Breast epithelium (tissue), 4 donors: ENCODE data around the gene IGSF9B. TPM values are rescaled to one million over a fixed set of nuclear protein-coding genes. Genes with fewer than 3 reads are reported as not detected.

ENCODE experiments used
- DNase-seq, 2 donors: peaks; one replicate each; pipeline ENCODE4 v3.0.0-alpha.2; 2019; ENCODE audit warnings: low spot score in 2 of 2
- H3K27ac ChIP-seq, 2 donors: fragments of 200-600 bp; sonication (generic) in 1 of 2; one replicate each; pipeline ENCODE4 v1.5.1; 2016 to 2019; ENCODE audit warnings: mild to moderate bottlenecking in 1 of 2
- H3K27me3 ChIP-seq, 2 donors: fragments of 200-600 bp; sonication (generic) in 1 of 2; one replicate each; pipeline versions ENCODE4 v1.5.1 to v1.6.0; 2017 to 2019; ENCODE audit warnings: control low read depth in 1 of 2, mild to moderate bottlenecking in 1 of 2
- H3K36me3 ChIP-seq: fragments of 200-600 bp; one replicate; pipeline ENCODE4 v1.5.1; 2019
- H3K4me1 ChIP-seq, 2 donors: fragments of 200-600 bp; sonication (generic); one replicate each; pipeline ENCODE4 v1.5.1; 2016 to 2019; ENCODE audit warnings: control low read depth in 1 of 2
- H3K4me3 ChIP-seq, 3 donors: fragments of 200-600 bp; sonication (generic); 1 replicate in 2 of 3; 2 replicates in 1 of 3; pipeline ENCODE4 v1.5.1; 2016 to 2019; ENCODE audit warnings: mild to moderate bottlenecking in 3 of 3, moderate library complexity in 2 of 3
- H3K9me3 ChIP-seq, 2 donors: fragments of 200-600 bp; sonication (generic) in 1 of 2; one replicate each; pipeline ENCODE4 v1.5.1; 2016 to 2019; ENCODE audit warnings: control low read depth in 1 of 2
- CTCF ChIP-seq, 3 donors: fragments of 450-650 bp; IDR thresholded peaks; one replicate each; pipeline ENCODE4 v1.5.1; 2016 to 2017; ENCODE audit warnings: antibody characterized with exemption in 3 of 3, mild to moderate bottlenecking in 3 of 3, moderate library complexity in 3 of 3
- POLR2A ChIP-seq: fragments of 450-650 bp; IDR thresholded peaks from one replicate; pipeline ENCODE4 v1.6.1; 2016; ENCODE audit warnings: antibody characterized with exemption, mild to moderate bottlenecking, moderate library complexity
- POLR2AphosphoS5 ChIP-seq, 3 donors: sonication (generic); formaldehyde crosslinking; IDR thresholded peaks; one replicate each; pipeline ENCODE4 v1.6.1; 2017; ENCODE audit warnings: antibody characterized with exemption in 3 of 3
- intact Hi-C: fragments of 100-400 bp; cut with DNase I; formaldehyde crosslinking; loops from one replicate; pipeline ENCODE4 v1.15.1; 2023; ENCODE audit warnings: low total_unique reads
- total RNA-seq, 3 donors: library from RNA; depleted of rRNA; stranded (reverse); fragments of >200 nt; gene quantifications; one replicate each; pipeline ENCODE4 v1.1.0, GENCODE V29; 2016

The IGSF9B gene
- total RNA-seq, 3 donors from 2014 or later = 0.64 to 4.5 (median 3.3) TPM

DNA sequence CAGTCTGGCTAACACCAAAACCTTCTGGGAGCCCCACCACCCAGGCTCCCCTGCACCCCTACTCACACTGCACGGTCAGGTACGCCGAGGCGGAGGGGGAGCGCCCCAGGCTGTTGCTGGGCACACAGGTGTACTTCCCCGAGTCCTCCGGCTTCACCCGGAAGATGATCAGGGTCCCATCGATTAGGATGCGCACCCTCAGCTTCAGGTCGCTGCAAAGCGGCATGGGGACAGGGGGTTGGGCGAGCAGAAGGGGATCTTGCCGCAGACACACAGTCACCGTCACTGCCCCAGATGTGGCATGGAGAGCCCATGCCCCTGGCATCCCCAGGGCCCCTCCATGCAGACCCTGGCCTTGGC, 21.2 kb downstream of the IGSF9B start:
- H3K4me1 ChIP-seq = no peaks in the 10 kb centered on the region
- intact Hi-C loops = no loop called here
- H3K36me3 ChIP-seq = no peaks in the 10 kb centered on the region
- no peak overlapping the region for H3K27ac ChIP-seq
- no peak for DNase-seq
- no peak overlapping the region for H3K4me3 ChIP-seq
- TF ChIP-seq POLR2AphosphoS5 (IDR thresholded peaks at IDR 0.05) (no peak), CTCF (IDR thresholded peaks at IDR 0.05) (no peak), POLR2A (no peak)
- no peaks in the 10 kb centered on the region for H3K27me3 ChIP-seq
- no peaks in the 10 kb centered on the region for H3K9me3 ChIP-seq

- TF ChIP-seq POLR2A = no peak
- TF ChIP-seq POLR2AphosphoS5 (IDR thresholded peaks at IDR 0.05) = no peak
- TF ChIP-seq CTCF (IDR thresholded peaks at IDR 0.05) = no peak
- no peaks in the 10 kb centered on the region for H3K9me3 ChIP-seq
- no peaks in the 10 kb centered on the region for H3K4me1 ChIP-seq
- no peaks in the 10 kb centered on the region for H3K36me3 ChIP-seq
- no peak for DNase-seq
- H3K27ac ChIP-seq = no peak overlapping the region
- no peaks in the 10 kb centered on the region for H3K27me3 ChIP-seq
- intact Hi-C loops = no loop called here
- no peak overlapping the region for H3K4me3 ChIP-seq
These were observed 21.9 kb downstream of the IGSF9B start for GRCh38 chr11:133934599-133935550.

DNA sequence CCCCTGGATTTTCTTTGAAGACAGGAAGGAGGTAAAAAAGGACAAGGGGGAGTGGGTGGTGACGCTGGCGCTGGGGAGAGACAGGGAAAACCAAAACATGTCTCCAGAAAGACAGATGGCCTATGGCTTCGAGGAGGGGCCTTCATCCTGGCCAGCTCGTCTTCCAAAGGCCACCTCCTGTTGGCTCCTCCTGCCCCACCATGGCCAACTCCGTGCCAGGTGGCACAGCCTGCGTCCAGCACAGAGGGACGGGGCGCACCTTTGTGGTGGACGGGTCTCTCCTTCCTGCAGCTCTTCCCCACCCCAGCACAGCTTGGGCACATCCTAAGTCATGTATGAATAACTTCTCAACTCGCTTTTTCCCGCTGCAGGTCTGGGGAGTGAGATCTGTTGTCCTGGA, 22.7 kb downstream of the IGSF9B start:
- H3K4me1 ChIP-seq = no peaks in the 10 kb centered on the region
- no peaks in the 10 kb centered on the region for H3K9me3 ChIP-seq
- H3K4me3 ChIP-seq = no peak overlapping the region
- H3K27ac ChIP-seq = no peak overlapping the region
- TF ChIP-seq POLR2AphosphoS5 (IDR thresholded peaks at IDR 0.05) (no peak), POLR2A (no peak), CTCF (IDR thresholded peaks at IDR 0.05) (no peak)
- no peaks in the 10 kb centered on the region for H3K36me3 ChIP-seq
- H3K27me3 ChIP-seq = no peaks in the 10 kb centered on the region
- intact Hi-C loops = no loop called here
- DNase-seq = no peak

- DNase-seq = no peak
- no peak overlapping the region for H3K27ac ChIP-seq
- H3K27me3 ChIP-seq = no peaks in the 10 kb centered on the region
- no peak overlapping the region for H3K4me3 ChIP-seq
- intact Hi-C loops = no loop called here
- no peaks in the 10 kb centered on the region for H3K9me3 ChIP-seq
- H3K36me3 ChIP-seq = no peaks in the 10 kb centered on the region
- no peaks in the 10 kb centered on the region for H3K4me1 ChIP-seq
- TF ChIP-seq POLR2AphosphoS5 (IDR thresholded peaks at IDR 0.05) = no peak
- TF ChIP-seq CTCF (IDR thresholded peaks at IDR 0.05) = no peak
- no peak for TF ChIP-seq POLR2A
These were observed 25.2 kb downstream of the IGSF9B start for GRCh38 chr11:133931449-133932060.
